Adrenal gland (tissue), 5 donors: Measurements from ENCODE around the gene PAOX.

Source experiments
- POLR2A ChIP-seq, 2 donors: fragments of 450-650 bp; IDR thresholded peaks; one replicate each; pipeline ENCODE4 v1.6.1; 2017; ENCODE audit warnings: antibody characterized with exemption in 2 of 2, mild to moderate bottlenecking in 2 of 2, moderate library complexity in 1 of 2
- TF ChIP-seq, protein P1 (sequence below), 6 experiments: fragments of 450-650 bp in 4 of 6; fragments of 200-600 bp in 2 of 6; sonication (generic) in 1 of 6; IDR thresholded peaks; 1 replicate in 5 of 6; 2 replicates in 1 of 6; pipeline versions ENCODE4 v1.5.1 to v1.8.0; 2016 to 2021; ENCODE audit warnings: antibody characterized with exemption in 6 of 6, mild to moderate bottlenecking in 2 of 6, moderate library complexity in 1 of 6
- donor health status: DM: no; HTN: no; CAD: no.

DNA sequence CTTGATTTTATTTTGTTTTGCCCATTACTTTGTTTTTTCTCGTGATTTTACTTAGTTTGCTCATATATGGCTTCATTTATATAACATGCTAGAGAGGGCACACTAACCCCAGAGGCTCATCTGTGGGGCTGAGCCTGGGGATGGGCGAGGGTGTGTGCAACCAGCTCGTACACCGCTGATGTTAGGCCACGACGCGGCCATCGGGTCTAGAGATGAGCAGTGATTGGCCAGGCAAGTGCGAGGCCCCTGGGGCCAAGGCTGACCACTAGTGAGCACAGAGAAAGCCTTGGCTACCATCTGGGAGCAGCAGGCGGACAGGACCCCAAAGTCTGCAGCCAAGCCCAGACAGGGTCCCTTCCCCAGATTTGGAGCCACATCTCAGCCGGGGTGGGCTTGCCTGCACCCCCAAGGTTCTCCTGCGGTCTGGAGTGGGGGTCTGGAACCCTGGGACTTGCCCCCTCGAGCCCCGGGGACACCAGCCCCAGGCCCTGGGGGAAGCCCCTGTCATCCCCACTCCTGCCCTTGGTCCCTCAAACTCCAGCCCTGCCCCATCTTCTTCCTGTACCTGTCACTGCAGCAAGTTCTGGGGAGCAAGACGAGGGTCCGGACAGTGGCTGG is 25.0 kb upstream of the PAOX start:
- TF ChIP-seq, protein P1, sequence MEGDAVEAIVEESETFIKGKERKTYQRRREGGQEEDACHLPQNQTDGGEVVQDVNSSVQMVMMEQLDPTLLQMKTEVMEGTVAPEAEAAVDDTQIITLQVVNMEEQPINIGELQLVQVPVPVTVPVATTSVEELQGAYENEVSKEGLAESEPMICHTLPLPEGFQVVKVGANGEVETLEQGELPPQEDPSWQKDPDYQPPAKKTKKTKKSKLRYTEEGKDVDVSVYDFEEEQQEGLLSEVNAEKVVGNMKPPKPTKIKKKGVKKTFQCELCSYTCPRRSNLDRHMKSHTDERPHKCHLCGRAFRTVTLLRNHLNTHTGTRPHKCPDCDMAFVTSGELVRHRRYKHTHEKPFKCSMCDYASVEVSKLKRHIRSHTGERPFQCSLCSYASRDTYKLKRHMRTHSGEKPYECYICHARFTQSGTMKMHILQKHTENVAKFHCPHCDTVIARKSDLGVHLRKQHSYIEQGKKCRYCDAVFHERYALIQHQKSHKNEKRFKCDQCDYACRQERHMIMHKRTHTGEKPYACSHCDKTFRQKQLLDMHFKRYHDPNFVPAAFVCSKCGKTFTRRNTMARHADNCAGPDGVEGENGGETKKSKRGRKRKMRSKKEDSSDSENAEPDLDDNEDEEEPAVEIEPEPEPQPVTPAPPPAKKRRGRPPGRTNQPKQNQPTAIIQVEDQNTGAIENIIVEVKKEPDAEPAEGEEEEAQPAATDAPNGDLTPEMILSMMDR (IDR thresholded peaks at IDR 0.05) = no peak
- TF ChIP-seq POLR2A (IDR thresholded peaks at IDR 0.05) = no peak
